Natural killer cell treated with Interleukin-12 subunit alpha and Interleukin-12 subunit beta and Interleukin-15 and Interleukin-18, amount 100 ng/mL, for 72 hours (primary cell): ENCODE results near the gene C4orf36. TPM values are rescaled to one million over a fixed set of nuclear protein-coding genes. Genes with fewer than 3 reads are reported as not detected.

Experiments used
- ATAC-seq, 2 donors: fragments of 150-1000 bp; cut with Tn5 transposase in 1 of 2; sonication (Bioruptor Pico), chemical (Tn5 transposase) in 1 of 2; 2 replicates each; pipeline ENCODE4 v1.10.0; 2021
- DNase-seq: peaks from one replicate; pipeline ENCODE4 v3.0.0; 2022; ENCODE audit warnings: low spot score
- H3K27ac Mint-ChIP-seq, 2 donors: 1 replicate in 1 of 2; 2 replicates in 1 of 2; pipeline ENCODE4 v1.8.0; 2022; ENCODE audit warnings: mixed read lengths in 2 of 2, mild to moderate bottlenecking in 1 of 2, moderate library complexity in 1 of 2
- H3K27me3 Mint-ChIP-seq, 2 donors: 1 replicate in 1 of 2; 2 replicates in 1 of 2; pipeline ENCODE4 v1.8.0; 2022; ENCODE audit warnings: mixed read lengths in 2 of 2
- H3K36me3 Mint-ChIP-seq: one replicate; pipeline ENCODE4 v1.8.0; 2022; ENCODE audit warnings: mixed read lengths
- H3K4me1 Mint-ChIP-seq, 2 donors: 1 replicate in 1 of 2; 2 replicates in 1 of 2; pipeline ENCODE4 v1.8.0; 2022; ENCODE audit warnings: low read depth in 2 of 2, mixed read lengths in 2 of 2, mild to moderate bottlenecking in 1 of 2
- H3K4me3 Mint-ChIP-seq: one replicate; pipeline ENCODE4 v1.8.0; 2022; ENCODE audit warnings: mixed read lengths
- H3K9me3 Mint-ChIP-seq: 2 replicates; pipeline ENCODE4 v1.8.0; 2022; ENCODE audit warnings: mixed read lengths
- total RNA-seq, 2 donors: library from RNA; stranded (reverse); gene quantifications; one replicate each; pipeline ENCODE4 v1.2.3, GENCODE V29; 2022

The C4orf36 gene
- not detected for total RNA-seq

- Mint-ChIP-seq H3K9me3 (no peaks in the 10 kb centered on the region), H3K27me3 (peaks cover 15 to 21% of the 10 kb centered on the region in 2 donors), H3K36me3 (peaks cover 6% of the 10 kb centered on the region), H3K4me1 (no peaks in the 10 kb centered on the region), H3K4me3 (peak within 1 kb of the TSS; percentile 43), H3K27ac (no peak within 1 kb of the TSS)
- DNase-seq, result no peak
- ATAC-seq, result peak; percentile 61 to 67
Measured at GRCh38 chr4:86891762-86892635, at the start of gene C4orf36. C4orf36 (minus strand) TSS chr4:86892422; CDS start chr4:86891520, 902 bp downstream.

- DNase-seq (no peak), ATAC-seq (no peak)
- Mint-ChIP-seq H3K4me3 (no peak overlapping the region), H3K36me3 (no peaks in the 10 kb centered on the region), H3K27ac (peak overlapping the region in 1 of 2 donors; percentile 84), H3K4me1 (peaks cover 35 to 38% of the 10 kb centered on the region in 2 donors), H3K9me3 (no peaks in the 10 kb centered on the region), H3K27me3 (no peaks in the 10 kb centered on the region)
Measured at GRCh38 chr4:86940920-86941460, 48.8 kb upstream of the C4orf36 start.

GRCh38 chr4:86939729-86940575, 47.7 kb upstream of the C4orf36 start:
- Mint-ChIP-seq H3K36me3 (no peaks in the 10 kb centered on the region), H3K4me3 (peak overlapping the region; percentile 58), H3K27me3 (no peaks in the 10 kb centered on the region), H3K4me1 (peaks cover 34 to 37% of the 10 kb centered on the region in 2 donors), H3K27ac (peak overlapping the region; percentile 72 to 84), H3K9me3 (no peaks in the 10 kb centered on the region)
- no peak for DNase-seq
- peak in 1 of 2 donors; percentile 14 for ATAC-seq

- Mint-ChIP-seq H3K9me3 (no peaks in the 10 kb centered on the region), H3K36me3 (no peaks in the 10 kb centered on the region), H3K27ac (peak overlapping the region; percentile 72 to 84), H3K27me3 (no peaks in the 10 kb centered on the region), H3K4me3 (peak overlapping the region; percentile 58), H3K4me1 (peaks cover 34 to 41% of the 10 kb centered on the region in 2 donors)
- DNase-seq, result no peak
- no peak for ATAC-seq
Measured at GRCh38 chr4:86938771-86939520, 46.7 kb upstream of the C4orf36 start.

- Mint-ChIP-seq H3K4me3 (peak overlapping the region; percentile 93), H3K36me3 (no peaks in the 10 kb centered on the region), H3K27ac (peak overlapping the region; percentile 88 to 95), H3K4me1 (peaks cover 36 to 47% of the 10 kb centered on the region in 2 donors), H3K9me3 (no peaks in the 10 kb centered on the region), H3K27me3 (no peaks in the 10 kb centered on the region)
- peak; percentile 56 to 59 for ATAC-seq
- peak; percentile 80 for DNase-seq
Measured at GRCh38 chr4:86935853-86936733, 43.9 kb upstream of the C4orf36 start.

GRCh38 chr4:86935566-86935852, 43.3 kb upstream of the C4orf36 start:
- Mint-ChIP-seq H3K36me3 (no peaks in the 10 kb centered on the region), H3K27ac (peak overlapping the region; percentile 88 to 95), H3K9me3 (no peaks in the 10 kb centered on the region), H3K4me1 (peaks cover 36 to 47% of the 10 kb centered on the region in 2 donors), H3K4me3 (peak overlapping the region; percentile 93), H3K27me3 (no peaks in the 10 kb centered on the region)
- no peak for DNase-seq
- ATAC-seq, result peak in 1 of 2 donors; percentile 2

- Mint-ChIP-seq H3K36me3 (no peaks in the 10 kb centered on the region), H3K27me3 (no peaks in the 10 kb centered on the region), H3K27ac (peak within 1 kb of the TSS; percentile 95 to 96), H3K4me3 (peak within 1 kb of the TSS; percentile 93), H3K9me3 (no peaks in the 10 kb centered on the region), H3K4me1 (peaks cover 33 to 43% of the 10 kb centered on the region in 2 donors)
- ATAC-seq (peak; percentile 93 to 95), DNase-seq (peak; percentile 93)
Measured at GRCh38 chr4:86934771-86935565, 42.7 kb upstream of the C4orf36 start, which contains the start of gene AFF1. AFF1 (plus strand) TSS chr4:86935011; CDS start chr4:86948534, 13,523 bp downstream.

GRCh38 chr4:86934147-86934770, 42.0 kb upstream of the C4orf36 start:
- no peak for ATAC-seq
- Mint-ChIP-seq H3K27ac (peak overlapping the region; percentile 68 to 96), H3K4me3 (peak overlapping the region; percentile 92), H3K4me1 (peaks cover 28 to 36% of the 10 kb centered on the region in 2 donors), H3K27me3 (no peaks in the 10 kb centered on the region), H3K36me3 (no peaks in the 10 kb centered on the region), H3K9me3 (no peaks in the 10 kb centered on the region)
- no peak for DNase-seq

- DNase-seq (no peak), ATAC-seq (peak in 1 of 2 donors; percentile 15)
- no peaks in the 10 kb centered on the region for H3K36me3 Mint-ChIP-seq
- no peak overlapping the region for H3K4me3 Mint-ChIP-seq
- H3K4me1 Mint-ChIP-seq, result peaks cover 9 to 13% of the 10 kb centered on the region in 2 donors
- H3K9me3 Mint-ChIP-seq, result no peaks in the 10 kb centered on the region
- H3K27me3 Mint-ChIP-seq, result no peaks in the 10 kb centered on the region
- H3K27ac Mint-ChIP-seq, result no peak overlapping the region
Measured at GRCh38 chr4:86928400-86929255, 36.4 kb upstream of the C4orf36 start.

- no peak overlapping the region for H3K4me3 Mint-ChIP-seq
- peaks cover 8 to 11% of the 10 kb centered on the region in 2 donors for H3K4me1 Mint-ChIP-seq
- H3K27ac Mint-ChIP-seq, result no peak overlapping the region
- peak; percentile 52 to 55 for ATAC-seq
- H3K9me3 Mint-ChIP-seq, result no peaks in the 10 kb centered on the region
- no peaks in the 10 kb centered on the region for H3K36me3 Mint-ChIP-seq
- no peaks in the 10 kb centered on the region for H3K27me3 Mint-ChIP-seq
- DNase-seq, result no peak
Measured at GRCh38 chr4:86927843-86928395, 35.7 kb upstream of the C4orf36 start.
